Omental fat pad (tissue), 4 donors: ENCODE data around the gene RBMY1B. TPM values are rescaled to one million over a fixed set of nuclear protein-coding genes. Genes with fewer than 3 reads are reported as not detected.
"Not testable (repeated sequence)": the region's sequence is repeated elsewhere in the genome, so short reads cannot be mapped to it uniquely, and the experiment has no call there.

ENCODE experiments used
- ATAC-seq: fragments of 150-250 bp; one replicate; pipeline ENCODE4 v1.9.1; 2016; ENCODE audit warnings: mild to moderate bottlenecking, moderate library complexity; ENCODE audit not compliant: low FRiP score
- DNase-seq: peaks from one replicate; pipeline ENCODE4 v3.0.0-alpha.2; 2019; ENCODE audit warnings: low spot score
- total RNA-seq, 4 donors: library from RNA; depleted of rRNA; stranded (reverse); fragments of >200 nt; gene quantifications; one replicate each; pipeline ENCODE4 v1.1.0, GENCODE V29; 2016
- TF ChIP-seq, protein P1 (sequence below), 3 donors: fragments of 450-650 bp; IDR thresholded peaks; one replicate each; pipeline ENCODE4 v1.5.1; 2016 to 2017; ENCODE audit warnings: antibody characterized with exemption in 3 of 3, mild to moderate bottlenecking in 3 of 3, moderate library complexity in 2 of 3

Gene RBMY1B
- not detected for total RNA-seq

DNA sequence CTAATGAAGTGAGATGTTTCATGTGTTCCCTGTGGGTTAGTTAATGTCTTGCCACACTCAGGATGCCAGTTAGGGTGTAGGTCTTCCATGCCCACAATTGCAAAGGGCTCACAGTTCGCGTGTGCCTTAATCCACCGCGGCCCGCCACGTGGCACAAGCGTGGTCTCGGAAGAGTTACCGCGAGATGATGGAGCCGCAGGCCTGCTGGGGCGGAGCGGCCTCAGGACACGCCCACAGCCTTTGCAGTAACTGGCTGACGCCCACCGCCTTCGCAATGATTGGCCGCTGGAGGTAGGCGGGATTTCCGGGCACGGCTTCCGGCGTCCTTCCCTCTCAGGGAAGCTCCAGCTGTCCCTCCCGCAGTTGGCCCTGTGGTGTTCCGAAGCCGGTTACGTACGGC is at the start of gene RBMY1B:
Gene RBMY1B, plus strand, starts transcription at position 301 of the 400 bp plus-strand sequence. CDS start 2,013 bp downstream, outside the sequence.
- ATAC-seq, DNase-seq: not testable (repeated sequence)

DNA sequence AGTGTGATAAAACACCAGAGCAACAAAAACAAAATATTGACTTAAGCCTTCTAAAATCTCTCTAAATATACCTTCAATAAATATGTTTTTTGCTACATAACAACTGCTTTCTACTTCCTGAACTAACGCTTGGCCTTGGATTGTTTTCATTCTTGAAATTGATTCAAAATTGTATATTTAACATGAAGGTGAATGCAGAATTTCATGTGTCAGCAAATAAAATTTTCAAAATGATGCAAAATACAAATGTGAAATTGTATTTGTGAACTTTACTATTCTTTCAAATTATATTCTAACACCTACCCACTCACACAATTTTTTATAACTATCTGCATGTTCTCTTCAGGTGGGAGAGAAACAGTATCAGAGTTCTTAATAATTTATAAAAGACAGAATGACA is 48.2 kb upstream of the RBMY1B start:
- DNase-seq, ATAC-seq: not testable (repeated sequence)

DNA sequence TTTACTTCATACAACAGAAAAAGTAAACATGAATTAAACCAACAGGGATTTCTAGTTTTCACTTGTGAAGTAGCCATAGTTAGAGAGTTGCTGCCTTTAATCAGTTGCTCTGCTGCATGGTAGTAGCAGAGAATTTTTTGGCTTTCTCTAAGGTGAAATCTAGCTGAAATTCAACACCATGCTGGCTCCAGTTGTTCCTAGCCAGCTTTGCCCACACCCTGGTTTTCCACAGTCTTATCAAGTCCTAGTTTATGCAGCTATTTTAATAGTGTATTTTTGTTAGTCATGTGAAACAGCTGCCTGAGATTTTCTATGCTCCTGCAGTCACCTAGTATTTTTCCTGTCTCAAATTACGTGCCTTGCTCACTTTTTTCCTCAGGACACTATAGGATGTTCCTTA is 28.2 kb upstream of the RBMY1B start:
- TF ChIP-seq, protein P1, sequence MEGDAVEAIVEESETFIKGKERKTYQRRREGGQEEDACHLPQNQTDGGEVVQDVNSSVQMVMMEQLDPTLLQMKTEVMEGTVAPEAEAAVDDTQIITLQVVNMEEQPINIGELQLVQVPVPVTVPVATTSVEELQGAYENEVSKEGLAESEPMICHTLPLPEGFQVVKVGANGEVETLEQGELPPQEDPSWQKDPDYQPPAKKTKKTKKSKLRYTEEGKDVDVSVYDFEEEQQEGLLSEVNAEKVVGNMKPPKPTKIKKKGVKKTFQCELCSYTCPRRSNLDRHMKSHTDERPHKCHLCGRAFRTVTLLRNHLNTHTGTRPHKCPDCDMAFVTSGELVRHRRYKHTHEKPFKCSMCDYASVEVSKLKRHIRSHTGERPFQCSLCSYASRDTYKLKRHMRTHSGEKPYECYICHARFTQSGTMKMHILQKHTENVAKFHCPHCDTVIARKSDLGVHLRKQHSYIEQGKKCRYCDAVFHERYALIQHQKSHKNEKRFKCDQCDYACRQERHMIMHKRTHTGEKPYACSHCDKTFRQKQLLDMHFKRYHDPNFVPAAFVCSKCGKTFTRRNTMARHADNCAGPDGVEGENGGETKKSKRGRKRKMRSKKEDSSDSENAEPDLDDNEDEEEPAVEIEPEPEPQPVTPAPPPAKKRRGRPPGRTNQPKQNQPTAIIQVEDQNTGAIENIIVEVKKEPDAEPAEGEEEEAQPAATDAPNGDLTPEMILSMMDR (IDR thresholded peaks at IDR 0.05): no peak
- DNase-seq: no peak
- ATAC-seq: no peak

DNA sequence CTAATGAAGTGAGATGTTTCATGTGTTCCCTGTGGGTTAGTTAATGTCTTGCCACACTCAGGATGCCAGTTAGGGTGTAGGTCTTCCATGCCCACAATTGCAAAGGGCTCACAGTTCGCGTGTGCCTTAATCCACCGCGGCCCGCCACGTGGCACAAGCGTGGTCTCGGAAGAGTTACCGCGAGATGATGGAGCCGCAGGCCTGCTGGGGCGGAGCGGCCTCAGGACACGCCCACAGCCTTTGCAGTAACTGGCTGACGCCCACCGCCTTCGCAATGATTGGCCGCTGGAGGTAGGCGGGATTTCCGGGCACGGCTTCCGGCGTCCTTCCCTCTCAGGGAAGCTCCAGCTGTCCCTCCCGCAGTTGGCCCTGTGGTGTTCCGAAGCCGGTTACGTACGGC is 23.4 kb downstream of the RBMY1B start, which contains the start of gene RBMY1A1:
Gene RBMY1A1, plus strand, starts transcription at position 301 of the 400 bp plus-strand sequence. CDS start 2,013 bp downstream, outside the sequence.
- not testable (repeated sequence) for DNase-seq, ATAC-seq

DNA sequence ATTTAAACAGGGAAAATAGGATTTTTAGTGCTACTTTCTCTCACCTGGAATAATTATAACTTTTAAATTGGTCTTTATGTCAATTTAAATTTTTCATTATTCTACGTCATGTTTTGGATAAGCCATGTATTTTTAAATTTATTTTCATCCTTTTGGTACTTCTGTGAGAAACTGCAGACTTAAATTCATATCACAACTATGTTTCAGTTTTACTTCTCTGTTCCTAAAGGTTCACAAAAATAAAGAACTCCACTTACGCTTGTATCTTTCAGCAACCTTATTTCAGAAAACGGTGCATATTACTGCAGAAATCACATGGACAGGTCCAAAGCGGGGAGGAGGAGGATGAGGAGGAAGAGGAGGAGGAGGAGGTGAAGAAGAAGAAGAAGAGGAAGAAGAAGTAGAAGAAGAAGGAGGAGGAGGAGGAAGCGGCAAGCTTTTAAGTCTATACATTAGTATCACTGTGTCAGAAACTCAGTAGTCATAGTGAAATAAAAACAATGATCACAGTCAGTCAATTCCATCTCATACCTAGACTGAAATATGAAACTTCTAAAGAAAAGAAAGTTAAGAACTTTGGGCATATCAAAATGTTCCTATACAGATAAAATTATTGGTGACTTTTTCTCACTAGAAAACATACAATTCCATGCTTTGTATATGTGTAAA is 48.3 kb downstream of the RBMY1B start:
- not testable (repeated sequence) for DNase-seq, ATAC-seq

Other genes with a start within 250 kb of the RBMY1B start
- not detected for gene RBMY1A1, start 23.5 kb downstream of the RBMY1B start, total RNA-seq